22Rv1 (cell line): ENCODE results near the gene DAB2.

Source experiments
- H3K27ac ChIP-seq: fragments of 450-650 bp; 2 replicates; pipeline ENCODE4 v1.5.1; 2017
- CTCF ChIP-seq: fragments of 450-650 bp; IDR thresholded peaks from 2 replicates; pipeline ENCODE4 v1.5.1; 2017; ENCODE audit warnings: mild to moderate bottlenecking
- ZFX ChIP-seq: fragments of 450-650 bp; IDR thresholded peaks from 2 replicates; pipeline ENCODE4 v1.6.1; 2017; ENCODE audit warnings: antibody characterized with exemption, borderline replicate concordance

DAB2 gene

GRCh38 chr5:39399135-39400036, 25.4 kb downstream of the DAB2 start:
- TF ChIP-seq CTCF, result no peak
- no peak for TF ChIP-seq ZFX
- no peak overlapping the region for H3K27ac ChIP-seq

- H3K27ac ChIP-seq, result no peak overlapping the region
- TF ChIP-seq CTCF (no peak), ZFX (no peak)
Observed at GRCh38 chr5:39396843-39397242, 27.9 kb downstream of the DAB2 start.

- H3K27ac ChIP-seq, result no peak overlapping the region
Observed at GRCh38 chr5:39395521-39395920, 29.3 kb downstream of the DAB2 start.

GRCh38 chr5:39394946-39395345, 29.8 kb downstream of the DAB2 start:
- no peak overlapping the region for H3K27ac ChIP-seq
- TF ChIP-seq ZFX (no peak), CTCF (no peak)

More at GRCh38 chr5:39395521-39395920, 29.3 kb downstream of the DAB2 start:
- TF ChIP-seq CTCF (no peak), ZFX (no peak)

GRCh38 chr5:39390945-39391344, 33.8 kb downstream of the DAB2 start:
- no peak overlapping the region for H3K27ac ChIP-seq
- no peak for TF ChIP-seq ZFX
- no peak for TF ChIP-seq CTCF

GRCh38 chr5:39387293-39387692, 37.5 kb downstream of the DAB2 start:
- no peak overlapping the region for H3K27ac ChIP-seq

More at GRCh38 chr5:39387293-39387692, 37.5 kb downstream of the DAB2 start:
- TF ChIP-seq ZFX, result no peak
- TF ChIP-seq CTCF, result no peak
